ENCODE measurements around the gene FXYD6. TPM values are rescaled to one million over a fixed set of nuclear protein-coding genes. Genes with fewer than 3 reads are reported as not detected.

Gene FXYD6
- total and polyA plus RNA-seq, 12 donors, result 34.3 to 218 (median 94.1) TPM

- no peak overlapping the region for H3K4me3 ChIP-seq
- H3K36me3 ChIP-seq (replicated peaks in 1 of 2), result no peaks in the 10 kb centered on the region
- no peaks in the 10 kb centered on the region for H3K9me3 ChIP-seq (replicated peaks in 1 of 3)
- no peaks in the 10 kb centered on the region for H3K4me1 ChIP-seq (replicated peaks in 1 of 2)
- H3K27ac ChIP-seq, result no peak overlapping the region
- intact Hi-C loops (cut with DNase I), result no loop called here
- H3K27me3 ChIP-seq, result no peaks in the 10 kb centered on the region
- WGBS, 4 donors, result 84 to 93% (median 91%) methylated on average over 5 of the region's 5 CpGs
- DNase-seq, result peak in 1 of 7 donors; percentile 0
- TF ChIP-seq CTCF (IDR thresholded peaks at IDR 0.05) (no peak), POLR2A (IDR thresholded peaks at IDR 0.05) (no peak)
Measured at GRCh38 chr11:117917591-117918151, 41.2 kb upstream of the FXYD6 start.

- TF ChIP-seq POLR2A (IDR thresholded peaks at IDR 0.05) (no peak), CTCF (IDR thresholded peaks at IDR 0.05) (no peak)
- Histone ChIP-seq H3K27me3 (no peaks in the 10 kb centered on the region), H3K9me3 (replicated peaks in 1 of 3) (no peaks in the 10 kb centered on the region), H3K27ac (no peak overlapping the region), H3K4me3 (no peak overlapping the region), H3K36me3 (replicated peaks in 1 of 2) (no peaks in the 10 kb centered on the region), H3K4me1 (replicated peaks in 1 of 2) (no peaks in the 10 kb centered on the region)
- WGBS, 4 donors, result 84 to 95% (median 93%) methylated on average over 10 to 11 of the region's 11 CpGs
- intact Hi-C loops (cut with DNase I), result no loop called here
- DNase-seq, result peak in 1 of 7 donors; percentile 4
Measured at GRCh38 chr11:117916956-117917355, 40.5 kb upstream of the FXYD6 start.

GRCh38 chr11:117915672-117916235 is 39.3 kb upstream of the FXYD6 start:
- Histone ChIP-seq H3K27ac (no peak overlapping the region), H3K27me3 (no peaks in the 10 kb centered on the region), H3K9me3 (replicated peaks in 1 of 3) (no peaks in the 10 kb centered on the region), H3K36me3 (replicated peaks in 1 of 2) (no peaks in the 10 kb centered on the region), H3K4me1 (replicated peaks in 1 of 2) (no peaks in the 10 kb centered on the region), H3K4me3 (no peak overlapping the region)
- TF ChIP-seq CTCF (IDR thresholded peaks at IDR 0.05), result no peak
- TF ChIP-seq POLR2A (IDR thresholded peaks at IDR 0.05), result no peak
- no peak for DNase-seq
- intact Hi-C loops (cut with DNase I), result no loop called here
- WGBS, 4 donors, result 79 to 88% (median 86%) methylated on average over 8 to 9 of the region's 9 CpGs

- TF ChIP-seq POLR2A (IDR thresholded peaks at IDR 0.05), result no peak
- TF ChIP-seq CTCF (IDR thresholded peaks at IDR 0.05), result no peak
- intact Hi-C loops (cut with DNase I), result no loop called here
- Histone ChIP-seq H3K4me1 (replicated peaks in 1 of 2) (peaks cover 0 to 1% of the 10 kb centered on the region in 2 donors), H3K36me3 (replicated peaks in 1 of 2) (no peaks in the 10 kb centered on the region), H3K4me3 (no peak overlapping the region), H3K9me3 (replicated peaks in 1 of 3) (no peaks in the 10 kb centered on the region), H3K27me3 (no peaks in the 10 kb centered on the region), H3K27ac (no peak overlapping the region)
- peak in 1 of 7 donors; percentile 10 for DNase-seq
- 69 to 79% (median 76%) methylated on average over 8 to 10 of the region's 10 CpGs for WGBS, 4 donors
Measured at GRCh38 chr11:117914991-117915618, 38.6 kb upstream of the FXYD6 start.

All from adrenal gland (tissue), 12 donors.